Measurements from ENCODE around the gene SDR39U1.
"Not testable (repeated sequence)": the region's sequence is repeated elsewhere in the genome, so short reads cannot be mapped to it uniquely, and the experiment has no call there.

Gene SDR39U1

GRCh38 chr14:24481622-24482324, 39.2 kb upstream of the SDR39U1 start:
- H3K4me3 ChIP-seq (replicated peaks; ENCODE audit: insufficient read depth, low read length) = no peak overlapping the region
- TF ChIP-seq CTCF (IDR thresholded peaks at IDR 0.05; ENCODE audit: insufficient read depth, low read length) = peak; percentile 43
- no peak for TF ChIP-seq POLR2AphosphoS5 (IDR thresholded peaks at IDR 0.05; ENCODE audit: low read depth)
- no peak for TF ChIP-seq SPI1 (IDR thresholded peaks at IDR 0.05; ENCODE audit: borderline replicate concordance, low read depth)
- TF ChIP-seq GABPA (IDR thresholded peaks at IDR 0.05; ENCODE audit: low read depth) = no peak
- TF ChIP-seq REST (IDR thresholded peaks at IDR 0.05; ENCODE audit: insufficient replicate concordance, low read depth) = no peak
- no peaks in the 10 kb centered on the region for H3K27me3 ChIP-seq (ENCODE audit: insufficient read depth, poor library complexity, severe bottlenecking)
- H3K27ac ChIP-seq (replicated peaks) = no peak overlapping the region
- peak in 1 of 2 experiments; percentile 45 for DNase-seq (ENCODE audit: low read depth in 1 of 2, low spot score in 1 of 2)

- not testable (repeated sequence) for DNase-seq (ENCODE audit: low read depth in 1 of 2, low spot score in 1 of 2); H3K27ac ChIP-seq (replicated peaks); H3K4me3 ChIP-seq (replicated peaks; ENCODE audit: insufficient read depth, low read length); H3K27me3 ChIP-seq (ENCODE audit: insufficient read depth, poor library complexity, severe bottlenecking)
Observed at GRCh38 chr14:24479999-24480398, 37.4 kb upstream of the SDR39U1 start.

- TF ChIP-seq CTCF (IDR thresholded peaks at IDR 0.05; ENCODE audit: insufficient read depth, low read length) (no peak), GABPA (IDR thresholded peaks at IDR 0.05; ENCODE audit: low read depth) (no peak), REST (IDR thresholded peaks at IDR 0.05; ENCODE audit: insufficient replicate concordance, low read depth) (no peak), POLR2AphosphoS5 (IDR thresholded peaks at IDR 0.05; ENCODE audit: low read depth) (no peak), SPI1 (IDR thresholded peaks at IDR 0.05; ENCODE audit: borderline replicate concordance, low read depth) (no peak)
Observed at GRCh38 chr14:24475261-24475660, 32.7 kb upstream of the SDR39U1 start.

GRCh38 chr14:24473211-24473610, 30.6 kb upstream of the SDR39U1 start:
- no peak for DNase-seq (ENCODE audit: low read depth in 1 of 2, low spot score in 1 of 2)
- H3K4me3 ChIP-seq (replicated peaks; ENCODE audit: insufficient read depth, low read length) = no peak overlapping the region
- no peaks in the 10 kb centered on the region for H3K27me3 ChIP-seq (ENCODE audit: insufficient read depth, poor library complexity, severe bottlenecking)
- H3K27ac ChIP-seq (replicated peaks) = no peak overlapping the region
- TF ChIP-seq SPI1 (IDR thresholded peaks at IDR 0.05; ENCODE audit: borderline replicate concordance, low read depth) = no peak
- no peak for TF ChIP-seq CTCF (IDR thresholded peaks at IDR 0.05; ENCODE audit: insufficient read depth, low read length)
- TF ChIP-seq GABPA (IDR thresholded peaks at IDR 0.05; ENCODE audit: low read depth) = no peak
- TF ChIP-seq POLR2AphosphoS5 (IDR thresholded peaks at IDR 0.05; ENCODE audit: low read depth) = no peak
- no peak for TF ChIP-seq REST (IDR thresholded peaks at IDR 0.05; ENCODE audit: insufficient replicate concordance, low read depth)

More at GRCh38 chr14:24475261-24475660, 32.7 kb upstream of the SDR39U1 start:
- Histone ChIP-seq H3K27me3 (ENCODE audit: insufficient read depth, poor library complexity, severe bottlenecking) (no peaks in the 10 kb centered on the region), H3K4me3 (replicated peaks; ENCODE audit: insufficient read depth, low read length) (no peak overlapping the region), H3K27ac (replicated peaks) (no peak overlapping the region)
- DNase-seq (ENCODE audit: low read depth in 1 of 2, low spot score in 1 of 2) = no peak

- not testable (repeated sequence) for H3K27me3 ChIP-seq (ENCODE audit: insufficient read depth, poor library complexity, severe bottlenecking); H3K27ac ChIP-seq (replicated peaks); DNase-seq (ENCODE audit: low read depth in 1 of 2, low spot score in 1 of 2); H3K4me3 ChIP-seq (replicated peaks; ENCODE audit: insufficient read depth, low read length)
Observed at GRCh38 chr14:24470450-24470849, 27.9 kb upstream of the SDR39U1 start.

Data from HL-60 (cell line).